NT2/D1 (cell line): ENCODE measurements around the gene PATJ.
"Not testable (repeated sequence)": the region's sequence is repeated elsewhere in the genome, so short reads cannot be mapped to it uniquely, and the experiment has no call there.

Experiments
- SUZ12 ChIP-seq: IDR thresholded peaks from 2 replicates; pipeline ENCODE4 v1.6.1; 2011; ENCODE audit not compliant: insufficient read length, insufficient read depth; ENCODE audit errors: extremely low read depth
- YY1 ChIP-seq: IDR thresholded peaks from 2 replicates; pipeline ENCODE4 v1.6.1; 2011; ENCODE audit not compliant: insufficient read length, insufficient read depth
- ZNF274 ChIP-seq: IDR thresholded peaks from 2 replicates; pipeline ENCODE4 v1.6.1; 2011; ENCODE audit warnings: mild to moderate bottlenecking, low read depth, low read length

DNA sequence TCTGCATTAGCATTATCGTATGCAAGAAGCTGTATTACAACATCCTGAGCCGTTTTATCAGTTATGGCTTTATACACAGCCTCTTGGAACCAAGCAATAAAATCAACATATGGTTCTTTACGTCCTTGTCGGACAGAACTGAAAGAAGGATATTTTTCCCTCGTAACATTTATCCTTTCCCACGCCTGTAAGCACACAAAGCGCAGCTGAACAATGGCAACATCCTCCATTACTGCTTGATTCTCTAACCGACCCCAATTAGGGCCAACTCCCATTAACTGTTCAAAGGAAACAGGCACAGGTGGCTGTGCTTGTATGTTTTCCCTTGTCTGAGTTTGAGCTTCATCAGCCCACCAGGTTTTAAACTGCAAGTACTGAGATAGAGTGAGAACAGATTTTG, 439.9 kb downstream of the PATJ start:
- TF ChIP-seq SUZ12, YY1, ZNF274: not testable (repeated sequence)
